Dendritic cell treated with granulocyte-macrophage colony-stimulating factor and Interleukin-4, amounts not matched to agents 40 ng/mL and 50 ng/mL, for 4 days (primary cell): ENCODE data around the gene ARFIP2.
"Not testable (repeated sequence)": the region's sequence is repeated elsewhere in the genome, so short reads cannot be mapped to it uniquely, and the experiment has no call there.

ENCODE experiments used
- H3K27ac Mint-ChIP-seq: one replicate; pipeline ENCODE4 v1.8.0; 2022; ENCODE audit warnings: mild to moderate bottlenecking, mixed read lengths
- H3K27me3 Mint-ChIP-seq: one replicate; pipeline ENCODE4 v1.8.0; 2022; ENCODE audit warnings: mild to moderate bottlenecking, mixed read lengths
- H3K36me3 Mint-ChIP-seq: one replicate; pipeline ENCODE4 v1.8.0; 2022; ENCODE audit warnings: low read depth, mixed read lengths
- H3K4me1 Mint-ChIP-seq: one replicate; pipeline ENCODE4 v1.8.0; 2022; ENCODE audit warnings: low read depth, mixed read lengths
- H3K4me3 Mint-ChIP-seq: one replicate; pipeline ENCODE4 v1.8.0; 2022; ENCODE audit warnings: mild to moderate bottlenecking, moderate library complexity, mixed read lengths
- H3K9me3 Mint-ChIP-seq: one replicate; pipeline ENCODE4 v1.8.0; 2022; ENCODE audit warnings: mixed read lengths
- intact Hi-C: fragments of 100-400 bp; cut with micrococcal nuclease; formaldehyde crosslinking; loops from one replicate; pipeline ENCODE4 v1.15.0; 2022

Gene ARFIP2

GRCh38 chr11:6481012-6481923 lies at the start of gene ARFIP2, which contains the start of gene TIMM10B:
Gene ARFIP2 (minus strand): TSS chr11:6481331. CDS start chr11:6480421, 910 bp downstream.
Gene TIMM10B (plus strand): TSS chr11:6481501. CDS start chr11:6481517, 16 bp downstream.
- Mint-ChIP-seq H3K9me3 (no peaks in the 10 kb centered on the region), H3K4me3 (peak within 1 kb of the TSS; percentile 95), H3K27me3 (no peaks in the 10 kb centered on the region), H3K36me3 (peaks cover 68% of the 10 kb centered on the region), H3K27ac (peak within 1 kb of the TSS; percentile 96), H3K4me1 (peaks cover 42% of the 10 kb centered on the region)
- intact Hi-C loops = loop anchor here (1.0 to 5.0 kb wide), 5 partner anchors 90 to 246 kb away; partner anchors contain the start of genes FHIP1B, ILK, MRPL17 and RRP8

GRCh38 chr11:6530848-6531247 lies 49.7 kb upstream of the ARFIP2 start:
- no peaks in the 10 kb centered on the region for H3K9me3 Mint-ChIP-seq
- no peak overlapping the region for H3K27ac Mint-ChIP-seq
- intact Hi-C loops = loop anchor here (1.0 to 10.0 kb wide), 4 partner anchors 74 to 226 kb away; partner anchors contain the start of genes ILK, MRPL17 and RRP8
- H3K36me3 Mint-ChIP-seq = peaks cover 66% of the 10 kb centered on the region
- H3K27me3 Mint-ChIP-seq = no peaks in the 10 kb centered on the region
- no peak overlapping the region for H3K4me3 Mint-ChIP-seq
- no peaks in the 10 kb centered on the region for H3K4me1 Mint-ChIP-seq

- no peak overlapping the region for H3K27ac Mint-ChIP-seq
- H3K9me3 Mint-ChIP-seq = no peaks in the 10 kb centered on the region
- H3K4me3 Mint-ChIP-seq = no peak overlapping the region
- H3K27me3 Mint-ChIP-seq = no peaks in the 10 kb centered on the region
- H3K4me1 Mint-ChIP-seq = no peaks in the 10 kb centered on the region
- intact Hi-C loops = no loop called here
- H3K36me3 Mint-ChIP-seq = peaks cover 57% of the 10 kb centered on the region
These were observed 48.1 kb upstream of the ARFIP2 start for GRCh38 chr11:6529266-6529665.

- Mint-ChIP-seq H3K9me3 (no peaks in the 10 kb centered on the region), H3K4me1 (no peaks in the 10 kb centered on the region), H3K27ac (no peak overlapping the region), H3K36me3 (peaks cover 47% of the 10 kb centered on the region), H3K27me3 (no peaks in the 10 kb centered on the region), H3K4me3 (no peak overlapping the region)
- intact Hi-C loops = no loop called here
These were observed 45.4 kb upstream of the ARFIP2 start for GRCh38 chr11:6526411-6527135.

GRCh38 chr11:6523253-6523652 lies 42.1 kb upstream of the ARFIP2 start:
- Mint-ChIP-seq H3K4me3 (no peak overlapping the region), H3K27me3 (no peaks in the 10 kb centered on the region), H3K27ac (no peak overlapping the region), H3K4me1 (no peaks in the 10 kb centered on the region), H3K36me3 (peaks cover 63% of the 10 kb centered on the region), H3K9me3 (no peaks in the 10 kb centered on the region)
- intact Hi-C loops = no loop called here

- peaks cover 60% of the 10 kb centered on the region for H3K36me3 Mint-ChIP-seq
- H3K9me3 Mint-ChIP-seq, H3K4me3 Mint-ChIP-seq, H3K27me3 Mint-ChIP-seq, H3K27ac Mint-ChIP-seq, intact Hi-C loops, H3K4me1 Mint-ChIP-seq: not testable (repeated sequence)
These were observed 40.8 kb upstream of the ARFIP2 start for GRCh38 chr11:6521946-6522345.

- Mint-ChIP-seq H3K9me3 (no peaks in the 10 kb centered on the region), H3K36me3 (peaks cover 72% of the 10 kb centered on the region), H3K27ac (no peak overlapping the region), H3K4me1 (no peaks in the 10 kb centered on the region), H3K4me3 (no peak overlapping the region), H3K27me3 (no peaks in the 10 kb centered on the region)
- intact Hi-C loops = no loop called here
These were observed 39.1 kb upstream of the ARFIP2 start for GRCh38 chr11:6520265-6520664.

- no peaks in the 10 kb centered on the region for H3K9me3 Mint-ChIP-seq
- H3K27me3 Mint-ChIP-seq = no peaks in the 10 kb centered on the region
- H3K4me3 Mint-ChIP-seq = no peak overlapping the region
- H3K36me3 Mint-ChIP-seq = peaks cover 91% of the 10 kb centered on the region
- no peaks in the 10 kb centered on the region for H3K4me1 Mint-ChIP-seq
- intact Hi-C loops = no loop called here
- H3K27ac Mint-ChIP-seq = no peak overlapping the region
These were observed 35.7 kb upstream of the ARFIP2 start for GRCh38 chr11:6516865-6517264.

- intact Hi-C loops = loop anchor here (1.0 to 2.0 kb wide), 2 partner anchors 63 to 126 kb away; no protein-coding TSS in a partner anchor
- Mint-ChIP-seq H3K4me1 (no peaks in the 10 kb centered on the region), H3K27ac (no peak overlapping the region), H3K36me3 (peaks cover 61% of the 10 kb centered on the region), H3K27me3 (no peaks in the 10 kb centered on the region), H3K9me3 (no peaks in the 10 kb centered on the region), H3K4me3 (no peak overlapping the region)
These were observed 24.6 kb upstream of the ARFIP2 start for GRCh38 chr11:6505577-6506240.

- Mint-ChIP-seq H3K27me3 (no peaks in the 10 kb centered on the region), H3K27ac (no peak overlapping the region), H3K9me3 (no peaks in the 10 kb centered on the region), H3K36me3 (peaks cover 66% of the 10 kb centered on the region), H3K4me3 (no peak overlapping the region), H3K4me1 (no peaks in the 10 kb centered on the region)
- intact Hi-C loops = loop anchor here (2.0 kb wide), 1 partner anchor 61 kb away; no protein-coding TSS in a partner anchor
These were observed 23.0 kb upstream of the ARFIP2 start for GRCh38 chr11:6504166-6504565.

GRCh38 chr11:6502382-6502781 lies 21.3 kb upstream of the ARFIP2 start:
- no peaks in the 10 kb centered on the region for H3K27me3 Mint-ChIP-seq
- H3K27ac Mint-ChIP-seq = no peak overlapping the region
- H3K4me1 Mint-ChIP-seq = no peaks in the 10 kb centered on the region
- H3K9me3 Mint-ChIP-seq = no peaks in the 10 kb centered on the region
- H3K36me3 Mint-ChIP-seq = peaks cover 76% of the 10 kb centered on the region
- no peak overlapping the region for H3K4me3 Mint-ChIP-seq
- intact Hi-C loops = no loop called here

GRCh38 chr11:6498544-6498943 lies 17.4 kb upstream of the ARFIP2 start:
- peaks cover 85% of the 10 kb centered on the region for H3K36me3 Mint-ChIP-seq
- no peaks in the 10 kb centered on the region for H3K27me3 Mint-ChIP-seq
- no peak overlapping the region for H3K27ac Mint-ChIP-seq
- no peaks in the 10 kb centered on the region for H3K9me3 Mint-ChIP-seq
- no peaks in the 10 kb centered on the region for H3K4me1 Mint-ChIP-seq
- no peak overlapping the region for H3K4me3 Mint-ChIP-seq
- intact Hi-C loops = no loop called here

- peaks cover 85% of the 10 kb centered on the region for H3K36me3 Mint-ChIP-seq
- H3K4me1 Mint-ChIP-seq = no peaks in the 10 kb centered on the region
- intact Hi-C loops = no loop called here
- no peaks in the 10 kb centered on the region for H3K27me3 Mint-ChIP-seq
- H3K4me3 Mint-ChIP-seq = no peak overlapping the region
- H3K27ac Mint-ChIP-seq = no peak overlapping the region
- H3K9me3 Mint-ChIP-seq = no peaks in the 10 kb centered on the region
These were observed 17.0 kb upstream of the ARFIP2 start for GRCh38 chr11:6498121-6498520.
